Mucosa of gallbladder (tissue), 1 donor: ENCODE results near the gene EPHA10. TPM values are rescaled to one million over a fixed set of nuclear protein-coding genes. Genes with fewer than 3 reads are reported as not detected.
"Not testable (repeated sequence)": the region's sequence is repeated elsewhere in the genome, so short reads cannot be mapped to it uniquely, and the experiment has no call there.

ENCODE experiments used
- DNase-seq: peaks from one replicate; pipeline ENCODE4 v3.0.0-alpha.2; 2020; ENCODE audit warnings: low spot score
- total RNA-seq: library from RNA; stranded (reverse); gene quantifications from one replicate; pipeline ENCODE4 v1.2.1, GENCODE V29; 2021
- donor health status: DM: no; HTN: no; CAD: no.

The EPHA10 gene
- total RNA-seq, 1 donor from 2014 or later: 8.5 TPM

DNA sequence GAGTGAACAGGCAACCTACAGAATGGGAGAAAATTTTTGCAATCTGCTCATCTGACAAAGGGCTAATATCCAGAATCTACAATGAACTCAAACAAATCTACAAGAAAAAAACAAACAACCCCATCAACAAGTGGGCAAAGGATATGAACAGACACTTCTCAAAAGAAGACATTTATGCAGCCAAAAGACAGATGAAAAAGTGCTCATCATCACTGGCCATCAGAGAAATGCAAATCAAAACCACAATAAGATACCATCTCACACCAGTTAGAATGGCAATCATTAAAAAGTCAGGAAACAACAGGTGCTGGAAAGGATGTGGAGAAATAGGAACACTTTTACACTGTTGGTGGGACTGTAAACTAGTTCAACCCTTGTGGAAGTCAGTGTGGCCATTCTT lies 6.5 kb upstream of the EPHA10 start:
- DNase-seq: not testable (repeated sequence)

DNA sequence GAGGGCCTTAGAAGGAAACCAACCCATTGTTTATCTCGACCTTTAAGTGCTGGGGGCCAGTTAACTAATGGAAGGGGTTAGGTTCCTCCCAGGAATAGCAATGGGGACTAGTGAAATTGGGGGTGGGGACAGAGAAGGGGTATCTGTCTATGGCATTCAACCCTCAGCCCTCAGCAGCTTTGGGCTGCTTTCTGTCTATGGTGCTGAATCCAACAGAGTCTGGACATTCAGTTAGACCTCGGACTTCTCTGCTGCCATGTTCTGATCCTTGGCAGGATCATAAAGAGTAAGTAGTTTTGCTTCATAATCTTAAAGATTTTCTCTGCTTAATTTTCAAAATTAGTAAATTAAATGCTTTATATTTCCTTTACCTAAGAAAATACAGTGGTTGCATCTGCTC lies 2.6 kb upstream of the EPHA10 start:
- no peak for DNase-seq

DNA sequence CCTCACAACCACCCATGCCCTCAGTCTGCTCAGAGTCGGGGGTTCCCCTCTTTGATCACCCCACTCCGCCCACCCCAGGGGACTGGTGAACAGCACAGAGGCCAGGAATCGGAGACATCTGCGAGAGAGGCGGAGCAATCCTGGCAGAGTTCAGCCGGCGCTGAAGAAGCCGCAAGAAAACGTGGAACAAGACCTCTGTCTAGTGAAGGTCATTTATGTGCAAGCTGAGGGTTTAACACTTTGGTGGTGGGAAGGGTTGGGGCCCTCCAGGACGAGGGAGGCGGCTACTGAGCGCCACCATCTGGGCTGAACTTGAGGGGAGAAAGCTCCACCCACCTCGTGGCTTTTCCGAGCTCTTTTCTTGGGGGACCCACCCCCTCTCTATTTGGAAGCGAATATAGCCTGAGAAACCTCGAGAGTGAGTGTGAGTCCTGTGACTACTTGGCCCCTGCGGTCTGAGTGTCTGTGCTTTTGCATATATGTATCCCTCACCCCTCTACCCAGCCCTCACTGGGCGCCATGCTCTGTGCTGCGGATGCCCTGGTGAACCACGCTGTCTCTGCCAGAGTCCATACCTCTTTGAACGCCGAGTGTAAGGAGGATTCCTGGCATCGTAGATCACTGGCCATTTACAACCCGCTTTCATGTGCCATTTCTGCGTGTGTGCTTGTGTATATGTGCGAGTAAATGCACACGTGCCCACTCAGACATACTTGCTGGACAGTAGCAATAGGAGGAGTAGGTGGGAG lies 1.2 kb upstream of the EPHA10 start:
- DNase-seq: no peak

DNA sequence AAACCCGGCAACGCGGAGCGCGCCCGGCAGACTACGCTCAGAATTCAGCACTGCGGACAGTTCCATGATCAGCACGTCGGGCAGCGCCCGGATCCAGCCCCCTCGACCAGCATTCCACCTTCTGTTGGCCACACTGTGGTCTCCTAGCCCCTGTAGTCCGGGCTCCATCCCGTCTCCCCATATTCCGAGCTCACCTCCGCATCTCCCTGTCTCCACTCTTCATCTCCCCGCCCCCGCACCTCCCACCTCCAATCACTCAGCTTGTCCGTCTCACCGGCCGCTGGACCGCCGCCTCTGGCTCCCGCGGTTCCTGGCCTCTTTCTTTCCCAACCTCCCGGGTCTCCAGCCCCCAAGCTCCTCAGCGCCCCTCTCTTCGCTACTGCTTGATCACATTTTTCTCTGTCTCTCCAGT lies 500 bp downstream of the EPHA10 start:
- peak; percentile 26 for DNase-seq

DNA sequence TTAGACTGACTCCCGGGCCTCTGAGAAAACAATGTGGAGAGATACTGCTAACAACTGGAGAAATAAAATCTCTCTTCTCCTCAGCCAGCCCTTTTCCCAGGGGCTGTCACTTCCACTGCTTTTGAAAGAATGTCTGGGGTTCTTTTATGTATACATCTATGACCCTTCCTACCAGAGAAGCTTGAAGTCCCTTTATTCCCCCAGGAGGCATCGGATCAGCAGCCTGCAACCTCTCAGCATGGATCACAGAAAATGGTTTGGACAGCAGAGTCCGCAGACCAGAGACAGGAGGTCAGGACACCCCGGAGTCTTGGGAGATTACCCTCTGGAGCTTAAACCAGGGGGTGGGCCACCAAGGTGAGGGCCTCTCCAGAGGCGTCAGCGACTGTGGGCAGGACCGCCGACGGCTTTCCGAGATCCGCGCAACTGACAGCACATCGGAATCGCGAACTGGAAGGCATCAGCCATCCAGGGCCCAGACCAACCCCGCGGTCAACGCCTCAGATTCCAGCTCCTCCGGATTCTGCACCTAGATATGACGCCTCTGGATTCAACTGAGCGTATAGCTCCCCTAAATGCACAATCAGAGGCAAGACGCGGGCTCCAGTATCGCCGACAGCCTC lies 1.0 kb downstream of the EPHA10 start:
- no peak for DNase-seq

GRCh38 chr1:37762516-37762915 lies 2.4 kb downstream of the EPHA10 start:
- DNase-seq: no peak

GRCh38 chr1:37761416-37762095 lies 3.4 kb downstream of the EPHA10 start:
- no peak for DNase-seq

DNA sequence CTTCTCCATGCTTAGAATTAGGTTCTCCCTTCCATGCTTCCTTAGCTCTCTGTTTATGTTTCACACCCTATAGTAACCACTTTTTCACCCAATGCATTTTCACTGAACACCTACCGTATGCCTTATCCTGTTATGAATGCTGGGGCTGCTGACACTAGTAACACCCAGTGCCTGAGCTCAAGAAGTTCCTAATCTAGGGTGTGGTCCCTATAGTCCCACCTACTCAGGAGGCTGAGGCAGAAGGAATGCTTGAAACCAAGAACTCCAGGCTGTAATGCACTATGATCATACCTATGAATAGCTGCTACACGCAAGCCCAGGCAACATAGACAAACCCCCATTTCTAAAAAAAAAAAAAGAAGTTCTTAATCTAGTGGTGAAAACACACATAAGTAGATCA lies 5.5 kb downstream of the EPHA10 start:
- no peak for DNase-seq

- DNase-seq: no peak
Measured at GRCh38 chr1:37755951-37756560, 8.9 kb downstream of the EPHA10 start.

- no peak for DNase-seq
Measured at GRCh38 chr1:37755290-37755689, 9.6 kb downstream of the EPHA10 start.

GRCh38 chr1:37753473-37754321 lies 11.2 kb downstream of the EPHA10 start:
- no peak for DNase-seq

GRCh38 chr1:37752583-37753471 lies 12.1 kb downstream of the EPHA10 start:
- DNase-seq: no peak

- no peak for DNase-seq
Measured at GRCh38 chr1:37752213-37752582, 12.7 kb downstream of the EPHA10 start.

DNA sequence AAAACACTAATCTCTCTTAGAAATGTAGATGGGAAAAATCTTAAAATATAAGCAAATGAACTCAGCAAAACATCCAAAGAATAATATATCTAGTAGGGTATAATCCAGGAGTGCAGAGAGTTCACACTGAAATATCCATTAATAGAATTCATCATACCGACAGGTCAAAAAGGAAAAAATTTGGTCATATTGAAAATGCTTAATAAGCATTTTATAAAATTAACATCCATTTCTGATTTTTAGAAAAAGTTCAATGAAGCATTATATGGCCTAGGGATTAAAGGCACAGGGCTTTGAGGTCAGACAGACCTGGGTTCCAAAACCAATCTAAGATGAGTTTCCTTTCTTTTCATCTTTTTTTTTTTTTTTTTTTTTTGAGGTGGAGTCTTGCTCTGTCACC lies 16.4 kb downstream of the EPHA10 start:
- DNase-seq: no peak

DNA sequence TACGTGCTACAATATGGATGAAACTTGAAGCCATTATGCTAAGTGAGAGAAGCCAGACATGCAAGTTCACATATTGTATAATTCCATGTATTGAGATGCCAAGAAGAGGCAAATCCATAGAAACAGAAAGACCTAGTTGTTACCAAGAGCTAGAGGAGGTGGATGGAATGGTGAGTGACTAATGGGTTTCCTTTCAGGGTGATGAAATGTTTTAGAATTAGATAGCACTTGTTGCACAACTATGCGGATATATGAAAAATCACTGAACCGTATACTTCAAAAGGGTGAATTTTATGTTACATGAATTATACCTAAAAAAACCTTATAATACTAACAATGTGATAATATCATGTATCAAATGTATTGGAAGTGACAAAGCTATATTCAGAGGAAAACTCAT lies 18.1 kb downstream of the EPHA10 start:
- no peak for DNase-seq

DNA sequence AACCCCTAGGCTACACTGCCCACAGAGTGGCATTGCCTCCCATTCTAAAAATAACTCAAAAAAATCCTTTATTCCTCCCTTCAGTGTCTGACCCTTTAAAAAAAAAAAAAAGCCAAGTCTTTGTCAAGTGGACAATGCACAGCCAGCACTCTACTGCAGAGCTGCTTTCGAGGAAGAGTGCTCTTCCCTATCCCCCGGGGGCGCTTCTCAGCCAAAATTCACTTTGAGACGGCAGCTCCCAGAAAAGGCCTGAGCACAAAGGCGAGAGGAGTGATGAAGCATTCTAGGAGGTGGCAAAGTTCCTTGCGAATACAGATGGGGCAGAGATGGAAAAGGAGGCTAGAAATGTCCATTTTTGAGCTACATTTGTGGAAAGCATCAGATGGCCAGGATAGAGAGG lies 23.3 kb downstream of the EPHA10 start:
- no peak for DNase-seq

DNA sequence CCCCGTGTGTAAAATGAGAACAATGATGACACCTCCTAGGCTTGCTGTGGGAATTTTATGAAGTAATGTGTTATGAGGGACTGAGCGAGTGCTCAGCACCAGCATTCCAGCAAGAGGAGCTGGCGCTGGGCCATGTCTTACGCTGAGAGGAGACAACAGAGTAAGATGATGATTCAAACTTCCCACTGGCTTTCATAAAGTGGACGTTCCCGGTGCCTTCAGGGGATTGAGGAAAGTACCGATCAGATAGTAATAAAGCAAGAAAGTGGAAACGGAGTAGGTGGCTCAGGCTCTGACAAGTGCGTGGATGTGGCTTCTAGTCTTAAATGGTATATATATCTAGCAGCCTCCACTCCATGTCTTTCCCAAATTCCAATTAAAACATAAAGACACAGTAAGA lies 23.8 kb downstream of the EPHA10 start:
- no peak for DNase-seq

- DNase-seq: peak; percentile 41
Measured at GRCh38 chr1:37739222-37739621, 25.7 kb downstream of the EPHA10 start.

GRCh38 chr1:37738619-37739018 lies 26.3 kb downstream of the EPHA10 start:
- not testable (repeated sequence) for DNase-seq

DNA sequence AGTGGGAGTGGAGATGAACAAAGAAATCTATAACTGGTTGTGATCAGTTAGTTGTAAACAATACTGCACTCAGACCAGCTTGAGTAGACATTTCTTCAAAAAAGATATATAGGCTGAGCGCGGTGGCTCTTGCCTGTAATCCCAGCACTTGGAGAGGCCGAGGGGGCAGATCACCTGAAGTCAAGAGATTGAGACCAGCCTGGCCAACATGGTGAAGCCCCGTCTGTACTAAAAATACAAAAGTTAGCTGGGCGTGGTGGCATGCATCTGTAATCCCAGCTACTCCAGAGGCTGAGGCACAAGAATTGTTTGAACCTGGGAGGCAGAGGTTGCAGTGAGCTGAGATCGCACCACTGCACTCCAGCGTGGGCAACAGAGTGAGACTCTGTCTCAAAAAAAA lies 26.9 kb downstream of the EPHA10 start:
- not testable (repeated sequence) for DNase-seq
